Measurements from ENCODE around the gene NSUN3.
"Not testable (repeated sequence)": the region's sequence is repeated elsewhere in the genome, so short reads cannot be mapped to it uniquely, and the experiment has no call there.

The NSUN3 gene

DNA sequence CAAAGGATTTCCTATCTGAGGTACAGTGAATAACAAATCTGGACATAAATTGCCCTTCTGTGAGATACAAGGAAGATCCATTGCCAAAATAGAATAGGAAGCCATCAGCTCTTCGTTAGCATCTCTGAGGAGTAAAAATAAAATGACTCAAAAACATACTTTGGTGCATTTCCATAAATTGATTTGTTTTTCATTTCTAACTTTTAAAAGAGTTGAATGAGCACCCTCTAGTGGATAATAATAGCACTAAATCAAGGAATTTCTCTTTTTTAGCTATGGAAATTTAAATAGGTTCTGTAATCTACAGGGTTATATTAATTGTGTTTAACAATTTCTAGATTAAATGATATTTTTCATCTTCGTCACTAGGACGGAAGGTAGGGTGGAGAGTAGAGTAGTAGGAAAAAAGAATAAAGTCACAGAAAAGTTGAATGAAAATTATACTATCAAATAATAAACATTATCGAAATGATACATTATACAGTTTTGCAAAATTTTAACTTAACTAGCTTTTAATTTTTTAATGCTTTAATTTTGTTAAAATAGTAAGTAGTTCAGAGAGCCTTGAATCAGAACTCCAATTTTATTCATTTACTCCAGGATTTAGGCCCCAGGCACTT, 6.4 kb downstream of the NSUN3 start:
- DNase-seq: peak in 2 of 6 experiments; percentile 33 to 36

GRCh38 chr3:94070341-94070911, 7.6 kb downstream of the NSUN3 start:
- DNase-seq: no peak

DNA sequence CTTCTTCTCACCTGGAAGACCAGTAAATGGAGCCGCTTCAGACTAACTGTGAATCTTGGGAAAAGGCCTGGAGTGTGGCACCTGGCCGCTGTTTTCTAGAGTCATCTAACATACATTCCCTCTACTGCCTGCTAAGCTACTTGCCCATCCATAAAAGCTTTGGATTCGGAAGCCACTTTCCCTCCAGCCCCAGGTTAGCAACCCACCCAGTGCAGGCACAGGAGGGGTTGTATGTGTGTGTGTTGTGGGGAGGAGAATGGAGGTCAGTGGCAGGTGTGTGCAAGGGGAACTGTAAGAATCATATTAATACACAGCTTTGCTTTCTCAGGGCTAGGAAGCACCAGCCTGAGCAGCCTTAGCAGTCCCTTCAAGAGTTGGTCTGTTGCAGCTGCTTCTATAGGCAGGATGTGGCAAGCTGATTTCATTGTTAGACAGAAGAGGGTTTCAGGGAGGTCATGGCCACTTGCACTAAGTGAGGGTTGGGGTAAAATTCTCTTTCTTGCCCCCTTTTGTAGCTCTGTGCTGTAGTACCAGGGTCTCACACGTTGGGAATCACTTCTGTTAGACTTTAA, 8.9 kb downstream of the NSUN3 start:
- DNase-seq: no peak

DNA sequence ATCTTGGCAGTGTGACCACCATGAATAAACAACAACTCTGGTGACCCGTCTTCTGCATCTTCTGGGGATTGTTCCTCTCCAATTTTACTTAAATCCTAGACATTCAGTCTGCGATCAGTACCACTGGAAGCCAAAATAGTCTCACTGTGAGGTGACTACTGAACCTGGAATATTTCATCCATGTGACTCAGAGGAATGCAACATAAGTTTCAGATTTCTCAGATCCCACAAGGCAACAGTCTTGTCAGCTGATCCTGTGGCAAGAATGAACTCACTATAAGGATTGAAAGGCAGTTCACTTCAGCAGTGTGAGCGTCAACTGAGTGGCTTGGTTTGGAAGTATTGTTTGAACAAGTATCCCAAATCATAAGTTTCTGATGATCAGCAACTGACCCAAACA, 13.2 kb downstream of the NSUN3 start:
- DNase-seq: no peak

DNA sequence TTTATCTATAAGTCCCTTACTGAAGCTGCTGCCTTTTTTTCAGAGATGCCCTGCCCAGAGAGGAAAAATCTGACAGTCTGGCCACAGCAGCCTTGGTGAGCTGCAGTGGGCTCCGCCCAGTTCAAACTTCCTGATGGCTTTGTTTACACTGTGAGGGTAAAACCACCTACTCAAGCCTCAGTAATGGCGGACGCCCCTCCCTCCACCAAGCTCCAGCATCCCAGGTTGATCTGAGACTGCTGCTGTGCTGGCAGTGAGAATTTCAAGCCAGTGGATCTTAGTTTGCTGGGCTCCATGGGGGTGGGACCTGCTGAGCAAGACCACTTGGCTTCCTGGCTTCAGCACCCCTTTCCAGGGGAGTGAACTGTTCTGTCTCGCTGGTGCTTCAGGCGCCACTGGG, 17.7 kb downstream of the NSUN3 start:
- DNase-seq: peak in 1 of 6 experiments; percentile 5

- no peak for DNase-seq
Observed at GRCh38 chr3:94081884-94082283, 19.0 kb downstream of the NSUN3 start.

- no peak for DNase-seq
Observed at GRCh38 chr3:94082391-94082937, 19.6 kb downstream of the NSUN3 start.

- DNase-seq: no peak
Observed at GRCh38 chr3:94083261-94083660, 20.4 kb downstream of the NSUN3 start.

DNA sequence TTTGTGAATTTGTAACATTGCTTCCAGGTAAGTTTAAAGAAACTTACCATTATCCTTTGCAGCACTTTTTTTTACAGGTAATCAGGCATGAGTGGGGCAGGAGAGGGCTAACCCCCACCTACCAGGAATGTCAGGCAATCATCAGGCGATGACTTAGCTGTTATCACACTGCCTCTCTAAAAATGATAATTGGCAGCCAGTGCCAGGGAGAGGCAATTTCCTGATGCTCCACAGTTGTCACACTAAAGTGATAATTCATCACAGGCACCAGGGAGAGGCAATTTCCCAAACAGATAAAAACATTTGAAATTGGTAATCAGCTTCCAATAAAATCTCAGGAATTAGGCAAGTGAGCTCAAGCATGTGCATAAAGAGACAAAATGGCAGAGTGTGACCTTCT, 26.3 kb downstream of the NSUN3 start:
- DNase-seq: no peak

DNA sequence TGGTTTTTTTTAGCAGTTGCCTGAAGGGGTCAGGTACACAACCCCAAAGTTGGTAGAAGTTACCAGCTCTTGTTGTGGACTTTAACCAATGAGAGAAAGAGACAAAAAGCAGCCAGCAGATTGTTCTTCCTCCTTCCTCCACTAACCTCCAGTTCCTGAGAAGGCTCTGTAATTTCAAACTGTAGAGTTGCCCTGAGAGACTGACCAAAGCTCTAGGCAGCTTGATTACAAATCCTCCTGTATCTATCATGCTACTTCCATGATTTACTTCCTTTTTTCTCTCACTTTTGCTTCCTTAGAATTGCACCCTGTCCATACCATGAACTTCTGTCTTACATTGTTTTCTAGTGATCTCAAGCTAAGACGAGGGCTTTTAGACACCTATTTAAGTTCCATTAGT, 29.2 kb downstream of the NSUN3 start:
- DNase-seq: no peak

- no peak for DNase-seq
Observed at GRCh38 chr3:94093151-94093550, 30.3 kb downstream of the NSUN3 start.

DNA sequence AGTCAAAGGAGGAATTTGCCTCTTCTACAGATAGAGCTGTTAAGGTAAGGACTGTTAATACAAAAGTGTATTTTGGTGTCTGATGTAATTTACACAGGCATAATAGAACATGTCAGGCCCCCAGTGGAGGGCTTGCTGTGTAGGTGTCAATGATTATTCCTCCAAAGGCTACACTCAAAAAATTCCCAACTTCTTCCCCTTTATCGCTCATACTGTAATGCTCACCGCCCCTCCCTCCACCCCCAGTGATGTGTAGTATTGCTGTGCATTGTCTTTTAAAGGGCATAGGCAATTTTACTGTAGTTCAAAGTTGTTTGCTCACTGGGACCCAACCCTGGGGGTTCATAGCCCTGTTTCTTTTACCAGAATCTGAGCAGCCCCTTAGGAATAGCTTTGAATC, 32.2 kb downstream of the NSUN3 start:
- DNase-seq: no peak

DNA sequence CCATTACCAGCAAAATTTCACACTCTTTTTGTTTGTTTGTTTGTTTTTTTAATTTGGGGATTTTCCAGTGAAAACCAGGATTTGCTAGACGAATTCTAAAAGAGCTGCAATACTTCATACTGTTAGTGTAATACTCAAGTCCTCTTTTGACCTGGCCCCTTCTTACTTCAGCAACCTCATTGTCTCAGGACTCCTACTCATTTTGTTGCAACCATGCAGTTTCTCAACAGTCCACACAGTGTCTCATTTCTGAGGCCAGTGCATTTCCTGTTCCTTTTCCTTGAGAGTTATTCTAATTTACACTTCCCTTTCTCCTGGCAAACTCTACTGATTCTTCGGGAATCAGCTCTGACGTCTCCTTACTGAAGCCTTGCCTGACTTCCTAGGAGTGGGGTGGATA, 35.6 kb downstream of the NSUN3 start:
- DNase-seq: no peak

- no peak for DNase-seq
Observed at GRCh38 chr3:94099311-94099710, 36.5 kb downstream of the NSUN3 start.

GRCh38 chr3:94101860-94102259, 39.0 kb downstream of the NSUN3 start:
- no peak for DNase-seq

GRCh38 chr3:94106268-94106667, 43.4 kb downstream of the NSUN3 start:
- DNase-seq: no peak

DNA sequence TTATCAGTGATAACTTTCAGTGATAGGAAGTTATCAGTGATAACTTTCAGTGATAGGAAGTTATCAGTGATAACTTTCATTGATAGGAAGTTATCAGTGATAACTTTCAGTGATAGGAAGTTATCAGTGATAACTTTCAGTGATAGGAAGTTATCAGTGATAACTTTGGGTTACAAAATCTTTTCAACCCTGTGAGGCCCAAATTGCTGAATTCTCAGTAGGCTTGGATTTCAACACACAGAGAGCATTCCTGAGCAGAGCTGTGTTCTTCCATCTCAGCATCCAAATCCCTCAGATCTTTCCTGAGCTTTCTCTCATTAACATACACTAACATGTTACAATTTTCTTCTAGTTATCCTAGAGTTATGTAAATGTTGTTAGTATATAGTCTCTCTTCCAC, 47.4 kb downstream of the NSUN3 start:
- not testable (repeated sequence) for DNase-seq

DNA sequence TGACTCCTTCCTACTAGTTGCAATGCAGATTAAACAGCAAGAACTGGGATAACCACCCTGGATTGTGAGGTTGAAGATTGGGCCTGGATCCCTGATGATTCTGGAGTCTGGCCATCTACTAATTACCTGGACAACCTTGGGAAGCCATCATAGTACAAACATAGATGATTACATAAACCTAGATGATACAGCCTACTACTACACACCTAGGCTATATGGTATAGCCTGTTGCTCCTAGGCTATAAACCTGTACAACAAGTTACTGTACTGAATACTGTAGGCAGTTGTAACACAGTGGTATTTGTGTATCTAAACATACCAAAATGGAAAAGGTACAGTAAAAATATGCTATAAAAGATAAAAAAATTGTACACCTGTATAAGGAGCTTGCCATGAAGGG, 48.0 kb downstream of the NSUN3 start:
- DNase-seq: no peak

DNA sequence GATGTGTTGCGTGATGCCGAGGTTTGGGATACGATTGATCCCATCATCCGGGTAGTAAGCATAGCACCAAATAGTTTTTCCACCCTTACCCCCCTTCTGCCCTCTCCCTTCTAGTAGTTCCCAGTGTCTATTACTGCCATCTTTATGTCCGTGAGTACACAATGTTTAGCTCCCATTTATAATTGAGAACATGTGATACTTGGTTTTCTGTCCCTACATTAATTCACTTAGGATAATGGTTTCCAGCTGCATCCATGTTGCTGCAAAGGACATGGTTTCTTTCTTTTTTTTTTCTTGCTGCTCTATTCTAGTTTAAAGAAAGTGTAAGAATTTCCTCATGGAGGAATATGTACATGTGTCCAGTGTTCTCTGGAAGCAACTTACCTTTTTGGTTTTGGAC, 51.8 kb downstream of the NSUN3 start:
- DNase-seq: no peak

GRCh38 chr3:94115482-94115881, 52.6 kb downstream of the NSUN3 start:
- no peak for DNase-seq

GRCh38 chr3:94117729-94118128, 54.9 kb downstream of the NSUN3 start:
- no peak for DNase-seq

DNA sequence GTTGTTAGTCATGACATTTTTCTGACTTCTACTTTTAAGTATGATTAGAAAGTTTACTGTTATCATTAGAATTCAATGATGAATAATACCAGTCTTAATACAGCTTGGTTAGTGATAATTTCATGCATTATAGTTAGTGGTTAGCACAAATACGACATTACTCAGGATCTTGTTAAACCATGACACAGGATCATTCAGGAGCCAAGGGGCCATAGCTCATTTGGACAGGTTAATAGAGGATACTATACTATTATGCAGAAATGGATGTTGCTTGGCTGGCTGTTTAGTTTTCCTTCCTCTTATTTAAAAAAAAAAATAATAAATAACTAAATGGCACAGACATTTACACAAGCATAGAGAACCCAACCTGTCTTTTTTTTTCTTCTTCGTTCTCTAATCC, 55.5 kb downstream of the NSUN3 start:
- no peak for DNase-seq

DNA sequence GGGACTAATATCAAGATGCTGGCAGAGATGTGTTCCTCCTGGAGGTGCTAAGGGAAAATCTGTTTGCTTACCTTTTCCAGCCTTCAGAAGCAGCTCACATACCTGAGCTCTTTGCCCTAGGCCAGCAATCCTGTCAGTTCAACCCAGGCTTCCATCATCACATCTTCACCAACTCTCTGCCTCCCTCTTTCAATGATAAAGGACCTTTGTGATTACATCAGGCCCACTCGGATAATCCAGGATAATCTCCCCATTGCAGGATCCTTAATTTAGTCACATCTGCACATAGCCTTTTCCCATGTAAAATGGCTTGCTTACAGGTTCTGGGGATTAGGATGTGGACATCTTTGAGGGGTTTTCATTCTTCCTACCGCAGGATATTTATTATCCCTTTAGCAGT, 58.3 kb downstream of the NSUN3 start:
- no peak for DNase-seq

DNA sequence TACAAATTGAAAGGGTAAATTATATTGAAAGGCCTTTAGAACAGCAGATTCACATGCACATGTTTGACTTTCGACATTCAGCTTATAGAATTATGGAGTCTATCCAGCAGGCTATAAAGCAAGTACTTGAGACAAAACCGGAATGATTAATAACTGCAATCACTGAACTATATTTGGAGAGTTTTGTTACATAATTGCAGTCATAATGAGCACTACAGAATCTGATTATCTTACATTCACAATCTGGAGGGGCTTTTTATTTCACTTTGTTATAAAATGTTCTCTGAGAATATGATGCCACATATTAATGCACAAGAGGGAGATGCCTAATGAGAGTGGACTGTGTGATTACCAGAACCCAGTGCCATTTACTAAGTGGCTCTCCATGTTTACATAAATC, 64.3 kb downstream of the NSUN3 start:
- no peak for DNase-seq

GRCh38 chr3:94130690-94131089, 67.8 kb downstream of the NSUN3 start:
- no peak for DNase-seq

Measured in stimulated activated naive CD4-positive, alpha-beta T cell (primary cell).